Nephron (organoid): ENCODE data around the gene LPP.
A peak's percentile ranks its signal among the peaks of the same experiment; 100 is the strongest.

Experiments used
- H3K27ac Mint-ChIP-seq, 3 experiments: 2 replicates each; pipeline ENCODE4 v1.8.0; 2020; ENCODE audit warnings: mixed read lengths in 3 of 3, mild to moderate bottlenecking in 2 of 3, moderate library complexity in 1 of 3
- H3K27me3 Mint-ChIP-seq: 2 replicates; pipeline ENCODE4 v1.8.0; 2021; ENCODE audit warnings: low read depth, mild to moderate bottlenecking, moderate library complexity, mixed read lengths
- H3K36me3 Mint-ChIP-seq: 2 replicates; pipeline ENCODE4 v1.8.0; 2020; ENCODE audit warnings: low read depth, mixed read lengths
- H3K4me1 Mint-ChIP-seq: 2 replicates; pipeline ENCODE4 v1.8.0; 2020; ENCODE audit warnings: mixed read lengths
- H3K4me3 Mint-ChIP-seq, 3 experiments: 2 replicates each; pipeline ENCODE4 v1.8.0; 2020; ENCODE audit warnings: mild to moderate bottlenecking in 3 of 3, mixed read lengths in 3 of 3, moderate library complexity in 2 of 3
- H3K9me3 Mint-ChIP-seq: 2 replicates; pipeline ENCODE4 v1.8.0; 2020; ENCODE audit warnings: mixed read lengths
- CTCF ChIP-seq, 3 experiments: fragments of 200-600 bp; sonication (generic); IDR thresholded peaks; one replicate each; pipeline ENCODE4 v1.5.0; 2021; ENCODE audit warnings: antibody characterized with exemption in 3 of 3; ENCODE audit not compliant: unreplicated experiment in 3 of 3

LPP gene

GRCh38 chr3:188469228-188469885 is 315.4 kb downstream of the LPP start:
- no peak for TF ChIP-seq CTCF (IDR thresholded peaks at IDR 0.05; ENCODE audit: unreplicated experiment in 3 of 3)
- Mint-ChIP-seq H3K4me3 (no peak overlapping the region), H3K27ac (peak overlapping the region; percentile 36 to 73 (median 71)), H3K36me3 (peaks cover 18% of the 10 kb centered on the region), H3K4me1 (peaks cover 22% of the 10 kb centered on the region), H3K27me3 (no peaks in the 10 kb centered on the region), H3K9me3 (peaks cover 8% of the 10 kb centered on the region)

GRCh38 chr3:188470508-188471130 is 316.7 kb downstream of the LPP start:
- Mint-ChIP-seq H3K27me3 (no peaks in the 10 kb centered on the region), H3K4me1 (peaks cover 22% of the 10 kb centered on the region), H3K4me3 (no peak overlapping the region), H3K9me3 (peaks cover 8% of the 10 kb centered on the region), H3K36me3 (peaks cover 18% of the 10 kb centered on the region), H3K27ac (peak overlapping the region in 2 of 3 experiments; percentile 1 to 56)
- TF ChIP-seq CTCF (IDR thresholded peaks at IDR 0.05; ENCODE audit: unreplicated experiment in 3 of 3), result no peak

- TF ChIP-seq CTCF (IDR thresholded peaks at IDR 0.05; ENCODE audit: unreplicated experiment in 3 of 3), result no peak
- H3K9me3 Mint-ChIP-seq, result peaks cover 8% of the 10 kb centered on the region
- H3K27me3 Mint-ChIP-seq, result no peaks in the 10 kb centered on the region
- H3K27ac Mint-ChIP-seq, result no peak overlapping the region
- H3K36me3 Mint-ChIP-seq, result peaks cover 18% of the 10 kb centered on the region
- H3K4me3 Mint-ChIP-seq, result no peak overlapping the region
- H3K4me1 Mint-ChIP-seq, result peaks cover 23% of the 10 kb centered on the region
Observed at GRCh38 chr3:188471723-188472122, 317.8 kb downstream of the LPP start.

GRCh38 chr3:188472336-188472735 is 318.4 kb downstream of the LPP start:
- Mint-ChIP-seq H3K36me3 (peaks cover 17% of the 10 kb centered on the region), H3K27ac (no peak overlapping the region), H3K9me3 (peaks cover 7% of the 10 kb centered on the region), H3K4me1 (peaks cover 28% of the 10 kb centered on the region), H3K4me3 (no peak overlapping the region), H3K27me3 (no peaks in the 10 kb centered on the region)
- TF ChIP-seq CTCF (IDR thresholded peaks at IDR 0.05; ENCODE audit: unreplicated experiment in 3 of 3), result no peak

- no peak for TF ChIP-seq CTCF (IDR thresholded peaks at IDR 0.05; ENCODE audit: unreplicated experiment in 3 of 3)
- Mint-ChIP-seq H3K4me1 (peaks cover 25% of the 10 kb centered on the region), H3K9me3 (peaks cover 4% of the 10 kb centered on the region), H3K36me3 (peaks cover 13% of the 10 kb centered on the region), H3K27ac (no peak overlapping the region), H3K4me3 (no peak overlapping the region), H3K27me3 (no peaks in the 10 kb centered on the region)
Observed at GRCh38 chr3:188473045-188473444, 319.1 kb downstream of the LPP start.
